Measurements from ENCODE around the gene ITGAE. TPM values are rescaled to one million over a fixed set of nuclear protein-coding genes. Genes with fewer than 3 reads are reported as not detected.

Gene ITGAE
- total RNA-seq, 1 experiment from 2014 or later: 60.2 TPM

DNA sequence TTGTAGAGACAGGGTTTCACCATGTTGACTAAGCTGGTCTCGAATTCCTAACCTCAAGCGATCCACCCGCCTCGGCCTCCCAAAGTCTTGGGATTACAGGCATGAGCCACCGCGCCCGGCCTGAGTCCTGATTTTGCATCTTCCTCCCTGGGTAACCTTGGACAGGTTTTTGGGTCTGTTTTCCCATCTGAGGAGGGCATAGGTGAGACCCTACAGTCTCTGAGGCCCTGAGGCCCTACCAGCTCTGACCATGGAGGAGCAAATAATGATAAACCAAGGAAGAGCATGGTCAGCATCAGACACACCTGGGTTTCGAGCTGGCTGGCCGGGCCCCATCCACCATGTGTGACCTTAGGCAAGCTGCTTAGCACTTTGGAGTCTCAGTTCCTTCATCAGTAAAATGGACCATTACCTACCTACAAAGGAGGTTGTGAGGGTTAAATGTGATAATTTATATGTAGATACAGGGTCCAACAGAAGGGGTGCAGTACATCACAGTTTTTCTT, 46.2 kb upstream of the ITGAE start:
- TF ChIP-seq, protein P1, sequence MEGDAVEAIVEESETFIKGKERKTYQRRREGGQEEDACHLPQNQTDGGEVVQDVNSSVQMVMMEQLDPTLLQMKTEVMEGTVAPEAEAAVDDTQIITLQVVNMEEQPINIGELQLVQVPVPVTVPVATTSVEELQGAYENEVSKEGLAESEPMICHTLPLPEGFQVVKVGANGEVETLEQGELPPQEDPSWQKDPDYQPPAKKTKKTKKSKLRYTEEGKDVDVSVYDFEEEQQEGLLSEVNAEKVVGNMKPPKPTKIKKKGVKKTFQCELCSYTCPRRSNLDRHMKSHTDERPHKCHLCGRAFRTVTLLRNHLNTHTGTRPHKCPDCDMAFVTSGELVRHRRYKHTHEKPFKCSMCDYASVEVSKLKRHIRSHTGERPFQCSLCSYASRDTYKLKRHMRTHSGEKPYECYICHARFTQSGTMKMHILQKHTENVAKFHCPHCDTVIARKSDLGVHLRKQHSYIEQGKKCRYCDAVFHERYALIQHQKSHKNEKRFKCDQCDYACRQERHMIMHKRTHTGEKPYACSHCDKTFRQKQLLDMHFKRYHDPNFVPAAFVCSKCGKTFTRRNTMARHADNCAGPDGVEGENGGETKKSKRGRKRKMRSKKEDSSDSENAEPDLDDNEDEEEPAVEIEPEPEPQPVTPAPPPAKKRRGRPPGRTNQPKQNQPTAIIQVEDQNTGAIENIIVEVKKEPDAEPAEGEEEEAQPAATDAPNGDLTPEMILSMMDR (conservative IDR thresholded peaks at IDR 0.05; ENCODE audit: low read depth, low read length): no peak
- no peak for TF ChIP-seq EZH2 (IDR thresholded peaks at IDR 0.05; ENCODE audit: borderline replicate concordance, low read depth, low read length, poor library complexity, severe bottlenecking)
- H3K36me3 ChIP-seq (ENCODE audit: insufficient read depth, low read length, poor library complexity, severe bottlenecking): peaks cover 18% of the 10 kb centered on the region
- ChIA-PET CTCF (no interaction called here), POLR2A (ENCODE audit: low non-redundant PET) (no interaction called here)
- no peaks in the 10 kb centered on the region for H3K4me1 ChIP-seq (ENCODE audit: insufficient read depth, low read length, poor library complexity, severe bottlenecking)
- no peaks in the 10 kb centered on the region for H3K9me3 ChIP-seq (ENCODE audit: low read depth, low read length, poor library complexity, severe bottlenecking)
- no peak overlapping the region for H3K4me3 ChIP-seq (ENCODE audit: low read depth, low read length, poor library complexity, severe bottlenecking)
- intact Hi-C loops (cut with micrococcal nuclease; ENCODE audit: unreplicated experiment): no loop called here
- no peaks in the 10 kb centered on the region for H3K27me3 ChIP-seq (replicated peaks; ENCODE audit: insufficient read depth, low read depth, low read length, poor library complexity)
- no peak overlapping the region for H3K27ac ChIP-seq (ENCODE audit: low read depth, low read length, poor library complexity, severe bottlenecking)
- no TSS peak for BruUV-seq (replicated peaks)
- no peak for DNase-seq (ENCODE audit: low spot score)

- DNase-seq (ENCODE audit: low spot score): no peak
- Histone ChIP-seq H3K4me3 (ENCODE audit: low read depth, low read length, poor library complexity, severe bottlenecking) (peak overlapping the region; percentile 83), H3K36me3 (ENCODE audit: insufficient read depth, low read length, poor library complexity, severe bottlenecking) (peaks cover 20% of the 10 kb centered on the region), H3K27ac (ENCODE audit: low read depth, low read length, poor library complexity, severe bottlenecking) (no peak overlapping the region), H3K27me3 (replicated peaks; ENCODE audit: insufficient read depth, low read depth, low read length, poor library complexity) (no peaks in the 10 kb centered on the region), H3K9me3 (ENCODE audit: low read depth, low read length, poor library complexity, severe bottlenecking) (no peaks in the 10 kb centered on the region), H3K4me1 (ENCODE audit: insufficient read depth, low read length, poor library complexity, severe bottlenecking) (no peaks in the 10 kb centered on the region)
- no TSS peak for BruUV-seq (replicated peaks)
- TF ChIP-seq, protein P1 (conservative IDR thresholded peaks at IDR 0.05; ENCODE audit: low read depth, low read length): no peak
- no peak for TF ChIP-seq EZH2 (IDR thresholded peaks at IDR 0.05; ENCODE audit: borderline replicate concordance, low read depth, low read length, poor library complexity, severe bottlenecking)
- intact Hi-C loops (cut with micrococcal nuclease; ENCODE audit: unreplicated experiment): no loop called here
- POLR2A ChIA-PET (ENCODE audit: low non-redundant PET): interaction anchor here (0.6 kb wide), 1 partner anchor 196 kb away, joined by 3 read pairs; no protein-coding TSS in a partner anchor
- CTCF ChIA-PET: interaction anchor here (0.5 to 1.8 kb wide), 9 partner anchors 11 to 458 kb away, joined by 3 to 16 read pairs (median 3); partner anchors contain the start of gene CAMKK1
Observed at GRCh38 chr17:3846437-3847164, 45.6 kb upstream of the ITGAE start.

DNA sequence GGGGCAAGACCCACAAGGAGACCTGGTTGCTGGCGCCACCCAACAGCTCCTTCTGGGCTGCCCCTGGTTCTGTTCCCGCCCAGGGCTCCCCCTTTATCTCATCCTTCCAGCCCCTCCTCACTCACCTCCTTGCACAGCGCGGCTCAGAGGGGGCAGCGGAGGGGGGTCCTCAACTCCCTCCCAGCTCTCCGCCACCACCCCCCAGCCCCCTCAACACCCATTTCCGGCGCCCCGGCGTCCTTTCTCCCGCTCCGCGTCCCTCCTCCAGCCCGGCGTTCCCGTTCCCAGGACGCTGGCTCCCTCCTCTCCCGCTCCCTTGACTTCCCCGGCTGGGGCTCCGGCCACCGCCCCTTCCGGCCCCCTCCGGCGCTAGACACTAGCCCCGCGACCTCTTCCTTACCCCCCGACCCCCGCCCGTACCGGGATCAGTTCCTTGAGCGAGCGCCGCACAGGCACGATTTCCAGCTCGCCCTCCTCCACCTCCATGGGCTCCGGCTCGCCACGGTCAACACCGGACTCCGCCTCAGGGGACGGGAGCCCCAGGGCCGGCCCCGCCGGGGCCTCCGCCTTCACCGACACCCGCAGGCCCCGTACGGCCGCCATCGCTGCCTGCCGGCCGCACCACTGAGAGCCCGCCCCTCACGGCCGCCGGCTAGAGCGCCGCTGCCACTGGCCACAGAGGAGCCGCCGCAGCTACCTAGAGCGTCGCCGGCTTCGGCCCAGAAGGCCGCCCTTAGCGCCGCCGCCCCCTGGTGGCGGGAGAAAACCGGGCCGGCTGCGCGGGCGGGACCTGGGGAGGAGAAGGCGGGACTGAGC, 44.8 kb upstream of the ITGAE start, which contains the start of gene NCBP3:
TSS of gene NCBP3 (minus strand) at position 626 of the 816 bp plus-strand sequence. CDS start at position 603, 23 bp downstream.
- CTCF ChIA-PET: interaction anchor here (0.5 to 1.8 kb wide), 10 partner anchors 11 to 1093 kb away, joined by 3 to 16 read pairs (median 3); partner anchors contain the start of gene CAMKK1
- Histone ChIP-seq H3K27me3 (replicated peaks; ENCODE audit: insufficient read depth, low read depth, low read length, poor library complexity) (no peaks in the 10 kb centered on the region), H3K27ac (ENCODE audit: low read depth, low read length, poor library complexity, severe bottlenecking) (peak within 1 kb of the TSS; percentile 95), H3K36me3 (ENCODE audit: insufficient read depth, low read length, poor library complexity, severe bottlenecking) (peaks cover 20% of the 10 kb centered on the region), H3K4me3 (ENCODE audit: low read depth, low read length, poor library complexity, severe bottlenecking) (peak within 1 kb of the TSS; percentile 83), H3K4me1 (ENCODE audit: insufficient read depth, low read length, poor library complexity, severe bottlenecking) (no peaks in the 10 kb centered on the region), H3K9me3 (ENCODE audit: low read depth, low read length, poor library complexity, severe bottlenecking) (no peaks in the 10 kb centered on the region)
- TF ChIP-seq, protein P1 (conservative IDR thresholded peaks at IDR 0.05; ENCODE audit: low read depth, low read length): peak; percentile 95
- no peak for TF ChIP-seq EZH2 (IDR thresholded peaks at IDR 0.05; ENCODE audit: borderline replicate concordance, low read depth, low read length, poor library complexity, severe bottlenecking)
- intact Hi-C loops (cut with micrococcal nuclease; ENCODE audit: unreplicated experiment): no loop called here
- DNase-seq (ENCODE audit: low spot score): peak; percentile 95
- POLR2A ChIA-PET (ENCODE audit: low non-redundant PET): interaction anchor here (0.5 to 0.6 kb wide), 2 partner anchors 51 to 197 kb away, joined by 3 read pairs; no protein-coding TSS in a partner anchor
- BruUV-seq (replicated peaks): no TSS peak

All from A673 (cell line).